ENCODE results near the gene KYNU.
"Not testable (repeated sequence)": the region's sequence is repeated elsewhere in the genome, so short reads cannot be mapped to it uniquely, and the experiment has no call there.

The KYNU gene

DNA sequence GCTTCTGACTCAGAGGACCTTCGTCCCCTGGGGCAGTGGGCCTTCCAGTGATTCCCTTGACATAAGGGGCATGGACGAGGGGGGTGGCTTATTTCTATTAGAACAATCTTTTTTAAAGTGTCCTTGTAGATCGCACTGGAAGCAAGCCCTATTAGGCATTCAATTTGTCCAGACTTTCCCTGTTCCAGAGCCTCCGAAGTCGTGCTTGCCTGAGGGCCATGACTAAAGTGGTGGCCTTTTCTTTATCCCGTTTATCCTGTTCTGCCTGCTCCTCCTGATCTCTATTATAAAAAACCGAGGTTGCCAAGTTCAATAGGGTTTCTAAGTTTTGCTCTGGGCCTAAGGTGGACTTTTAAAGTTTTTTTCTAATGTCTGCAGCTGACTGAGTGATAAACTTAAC is 26.3 kb downstream of the KYNU start:
- DNase-seq (ENCODE audit: low read depth, low spot score), result peak; percentile 34
- H3K27ac ChIP-seq, result peak overlapping the region; percentile 57

DNA sequence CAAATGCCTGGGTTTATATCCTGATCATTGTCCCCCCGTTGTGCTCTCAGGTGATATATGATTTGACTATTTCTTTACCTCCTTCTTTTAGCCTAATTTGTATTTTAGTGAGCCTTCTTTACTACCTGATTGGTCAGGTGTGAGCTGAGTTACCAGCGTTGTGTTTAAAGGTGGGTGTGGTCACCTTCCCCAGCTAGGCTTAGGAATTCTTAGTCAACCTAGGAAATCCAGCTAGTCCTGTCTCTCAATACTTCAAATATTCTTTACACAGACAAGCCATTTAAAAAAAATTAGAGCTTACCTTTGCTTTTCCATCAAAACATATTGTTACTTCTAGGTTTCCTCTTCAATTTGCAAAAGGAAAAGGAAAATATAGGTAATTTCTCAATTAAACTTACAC is 30.2 kb downstream of the KYNU start:
- H3K27ac ChIP-seq, result no peak overlapping the region
- no peak for DNase-seq (ENCODE audit: low read depth, low spot score)

DNA sequence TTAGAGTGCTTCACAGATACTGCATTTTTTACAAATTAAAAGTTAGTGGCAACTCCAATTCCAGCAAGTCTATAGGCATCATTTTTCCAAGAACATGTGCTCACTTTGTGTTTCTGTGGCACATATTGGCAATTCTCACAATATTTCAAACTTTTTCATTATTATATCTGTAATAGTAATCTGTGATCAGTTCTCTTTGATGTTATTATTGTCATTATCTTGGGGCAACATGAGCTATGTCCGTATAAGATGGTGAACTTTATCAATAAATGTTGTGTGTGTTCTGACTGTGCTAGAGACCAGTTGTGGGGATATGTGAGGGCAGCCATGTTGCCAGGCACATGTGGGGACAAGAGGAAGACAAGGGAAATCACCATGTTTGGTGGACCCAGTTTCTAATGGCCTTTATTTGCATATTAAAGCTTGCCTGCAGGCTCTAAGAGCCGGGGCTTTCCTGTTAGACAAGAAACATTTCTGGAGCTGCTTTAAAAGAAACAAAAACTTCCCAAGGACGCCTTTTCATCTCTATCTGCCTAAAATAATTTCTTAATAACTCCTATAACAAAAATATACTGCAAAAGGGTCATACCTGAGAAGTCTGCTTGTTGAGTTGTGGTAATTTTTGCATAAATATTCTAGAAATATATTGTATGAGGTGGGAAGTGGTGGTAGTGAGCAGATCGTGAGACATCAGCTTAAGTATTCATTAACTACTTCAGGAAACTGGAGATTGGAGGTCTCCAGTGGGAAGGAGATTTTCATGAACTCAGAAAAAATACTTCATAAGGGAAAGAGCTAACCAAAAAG is 37.2 kb downstream of the KYNU start:
- DNase-seq (ENCODE audit: low read depth, low spot score), result no peak
- no peak overlapping the region for H3K27ac ChIP-seq

DNA sequence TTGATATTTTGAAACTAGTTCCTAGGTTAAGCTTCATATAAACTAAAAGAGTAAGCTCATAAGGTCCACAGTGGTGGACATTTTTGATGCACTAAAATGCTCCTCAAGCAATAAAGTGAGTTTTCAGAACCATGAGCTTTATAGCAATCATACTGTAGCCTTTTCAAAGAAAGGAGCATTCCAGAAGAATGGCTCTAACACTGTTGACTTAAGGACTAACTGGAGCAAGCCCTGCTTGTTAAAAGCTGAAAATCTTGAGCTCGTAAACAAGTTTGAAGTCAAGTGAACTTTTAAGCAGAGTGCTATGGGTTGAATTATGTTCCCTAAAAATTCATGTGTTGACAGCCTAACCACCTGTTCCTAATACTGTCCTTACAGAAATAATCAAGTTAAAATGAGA is 38.0 kb downstream of the KYNU start:
- DNase-seq (ENCODE audit: low read depth, low spot score), result no peak
- no peak overlapping the region for H3K27ac ChIP-seq

DNA sequence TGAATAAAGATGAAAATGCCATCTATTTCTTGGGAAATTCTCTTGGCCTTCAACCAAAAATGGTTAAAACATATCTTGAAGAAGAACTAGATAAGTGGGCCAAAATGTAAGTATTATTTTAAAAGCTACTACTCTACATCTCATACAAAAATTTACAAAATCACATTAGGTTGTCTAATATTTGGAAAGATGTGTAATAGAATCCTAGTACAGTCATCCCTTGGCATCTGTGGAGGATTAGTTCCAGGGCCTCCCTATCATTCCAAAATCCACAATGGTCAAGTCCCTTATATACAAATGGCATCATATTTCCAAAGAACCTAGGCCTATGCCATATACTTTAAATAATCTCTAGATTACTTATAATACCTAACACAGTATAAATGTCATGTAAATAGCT is 41.2 kb downstream of the KYNU start:
- H3K27ac ChIP-seq, result no peak overlapping the region
- DNase-seq (ENCODE audit: low read depth, low spot score), result no peak

DNA sequence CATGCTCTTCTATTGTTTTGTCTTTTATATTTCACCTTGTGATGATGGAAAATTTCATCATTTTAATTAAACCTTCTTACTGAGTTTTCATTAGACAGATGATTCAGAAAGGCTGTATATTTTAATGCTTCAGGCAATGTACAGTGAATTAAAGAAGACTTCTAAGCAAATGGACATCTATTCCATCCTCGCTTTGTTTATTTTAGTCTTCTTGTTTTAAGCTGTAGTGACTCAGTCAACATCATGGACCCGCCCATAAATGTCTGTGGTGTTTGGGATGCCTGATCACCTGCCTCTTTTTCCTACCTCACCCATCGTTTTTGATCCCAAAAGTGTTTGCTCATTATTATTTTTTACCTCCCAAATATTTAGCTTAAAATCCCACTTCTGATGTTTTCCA is 43.1 kb downstream of the KYNU start:
- no peak overlapping the region for H3K27ac ChIP-seq
- no peak for DNase-seq (ENCODE audit: low read depth, low spot score)

DNA sequence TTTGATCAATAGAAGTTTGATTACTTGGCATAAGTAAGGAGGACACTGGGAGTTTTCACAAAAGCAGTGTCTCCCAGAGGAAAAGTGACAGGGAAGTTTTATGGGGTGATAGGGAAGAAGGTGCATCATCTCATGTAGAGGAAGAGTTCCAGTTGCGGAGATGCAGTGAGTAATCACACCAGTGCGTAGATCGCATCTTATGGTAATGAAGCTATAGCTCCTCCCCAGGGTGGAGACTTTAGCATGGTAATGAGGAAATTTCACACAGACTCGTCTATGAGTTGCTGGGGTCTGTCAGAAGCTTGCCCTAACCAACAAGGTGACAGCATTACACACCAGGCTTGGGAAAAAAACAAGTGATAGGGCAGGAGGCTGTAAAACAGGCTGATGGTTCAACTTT is 49.0 kb downstream of the KYNU start:
- no peak for DNase-seq (ENCODE audit: low read depth, low spot score)
- no peak overlapping the region for H3K27ac ChIP-seq

DNA sequence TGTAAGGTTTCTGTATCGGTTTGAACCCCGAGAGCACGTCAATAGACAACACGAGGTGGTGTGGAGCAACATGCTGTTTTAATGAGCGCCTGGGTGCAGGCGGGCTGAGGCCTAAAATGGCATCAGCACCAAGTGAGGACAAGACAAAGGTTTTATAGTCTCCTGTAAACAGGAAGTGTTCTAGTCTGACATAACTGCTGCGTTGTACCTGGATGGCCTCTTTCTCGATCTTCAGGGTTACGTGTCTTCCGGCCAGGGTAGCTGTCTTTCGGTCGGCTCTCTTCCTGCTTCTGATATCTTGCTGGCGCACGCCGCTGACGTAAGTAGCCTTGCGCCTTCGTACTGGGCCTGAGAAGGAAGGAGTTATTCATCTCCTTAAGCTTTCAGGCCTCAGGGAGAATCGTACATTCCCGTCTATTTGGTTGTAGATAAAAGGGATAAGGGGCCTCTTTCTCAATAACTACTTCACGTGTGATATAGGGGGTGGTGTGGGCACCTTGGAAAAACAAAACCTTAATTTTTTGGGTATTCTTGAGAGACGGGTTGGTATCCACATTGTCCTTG is 53.5 kb downstream of the KYNU start:
- DNase-seq (ENCODE audit: low read depth, low spot score), result no peak
- H3K27ac ChIP-seq, result no peak overlapping the region

DNA sequence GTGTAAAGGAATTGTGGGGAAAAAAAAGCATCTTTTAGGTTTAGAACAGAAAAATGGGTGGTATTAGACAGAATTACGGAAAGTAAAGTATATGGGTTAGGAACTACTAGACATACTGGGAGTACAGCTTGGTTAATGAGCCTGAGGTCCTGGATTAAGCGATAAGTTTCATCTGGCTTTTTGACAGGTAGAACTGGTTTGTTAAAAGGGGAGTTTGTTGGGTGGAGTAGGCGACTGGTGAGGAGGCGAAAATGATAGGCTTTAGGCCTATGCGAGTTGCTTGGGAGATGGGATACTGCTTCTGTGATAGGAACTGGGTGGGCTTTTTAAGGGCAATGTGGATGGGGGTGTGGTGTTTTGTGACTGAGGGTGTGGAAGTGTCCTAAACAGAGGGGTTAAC is 56.5 kb downstream of the KYNU start:
- no peak for DNase-seq (ENCODE audit: low read depth, low spot score)
- H3K27ac ChIP-seq, result no peak overlapping the region

DNA sequence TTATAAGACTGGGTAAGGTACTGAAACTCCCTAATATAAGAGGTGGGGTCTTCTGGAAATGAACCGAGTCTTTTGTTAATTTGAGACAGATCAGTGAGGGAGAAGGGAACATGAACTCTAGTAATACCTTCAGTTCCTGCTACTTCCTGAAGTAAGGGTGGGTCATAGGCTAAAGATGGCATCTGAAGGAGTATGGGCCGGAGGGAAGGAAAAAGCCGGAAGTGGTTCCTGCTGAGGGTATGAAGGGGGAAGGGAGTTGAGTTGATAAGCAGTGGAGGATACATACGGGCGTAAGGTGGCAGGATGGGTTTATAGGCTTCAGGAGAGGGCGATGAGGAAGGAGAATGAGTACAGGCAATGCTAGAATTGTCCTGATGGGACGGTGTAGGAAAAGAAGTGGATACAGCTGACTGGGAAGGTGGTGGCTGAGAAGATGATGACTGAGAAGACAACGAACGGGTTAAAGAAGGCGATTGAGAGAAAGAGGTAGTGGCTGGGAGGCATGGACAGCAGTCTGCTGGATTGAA is 58.2 kb downstream of the KYNU start:
- H3K27ac ChIP-seq, result no peak overlapping the region
- no peak for DNase-seq (ENCODE audit: low read depth, low spot score)

DNA sequence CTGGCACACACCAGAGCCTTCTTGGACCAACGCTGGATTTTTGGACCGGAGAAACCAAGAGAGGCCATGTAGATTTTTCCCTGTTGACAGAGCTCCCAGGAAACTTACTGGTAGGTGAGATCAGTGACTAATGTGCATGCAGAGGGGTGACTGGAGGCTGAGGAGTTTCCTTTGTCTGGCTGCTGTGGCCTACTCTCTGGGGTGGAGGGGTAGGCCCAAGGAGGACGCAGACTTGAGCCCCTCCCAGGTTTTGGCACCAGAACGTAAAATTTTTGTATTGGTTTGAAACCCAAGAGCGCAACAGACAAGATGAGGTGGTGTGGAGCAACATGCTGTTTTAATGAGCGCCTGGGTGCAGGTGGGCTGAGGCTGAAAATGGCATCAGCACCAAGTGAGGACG is 59.2 kb downstream of the KYNU start:
- DNase-seq (ENCODE audit: low read depth, low spot score), result no peak
- no peak overlapping the region for H3K27ac ChIP-seq

DNA sequence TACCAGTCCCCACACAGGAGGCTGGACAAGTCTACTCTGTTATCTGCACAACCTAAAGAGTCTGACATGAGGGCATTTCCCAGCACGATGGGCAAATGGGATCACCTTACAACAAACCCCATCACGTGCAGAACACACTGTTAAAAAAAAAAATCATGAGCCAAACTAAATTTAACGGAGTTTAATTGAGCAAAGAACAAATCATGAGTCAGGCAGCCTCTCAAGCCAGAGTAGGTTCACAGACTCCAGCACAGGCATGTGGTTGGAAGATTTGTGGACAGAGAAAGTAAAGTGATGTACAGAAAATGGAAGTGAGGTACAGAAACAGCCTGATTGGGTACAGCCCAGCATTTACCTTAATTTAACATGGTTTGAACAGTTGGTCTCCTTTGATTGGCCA is 59.9 kb downstream of the KYNU start:
- DNase-seq (ENCODE audit: low read depth, low spot score), result no peak
- no peak overlapping the region for H3K27ac ChIP-seq

DNA sequence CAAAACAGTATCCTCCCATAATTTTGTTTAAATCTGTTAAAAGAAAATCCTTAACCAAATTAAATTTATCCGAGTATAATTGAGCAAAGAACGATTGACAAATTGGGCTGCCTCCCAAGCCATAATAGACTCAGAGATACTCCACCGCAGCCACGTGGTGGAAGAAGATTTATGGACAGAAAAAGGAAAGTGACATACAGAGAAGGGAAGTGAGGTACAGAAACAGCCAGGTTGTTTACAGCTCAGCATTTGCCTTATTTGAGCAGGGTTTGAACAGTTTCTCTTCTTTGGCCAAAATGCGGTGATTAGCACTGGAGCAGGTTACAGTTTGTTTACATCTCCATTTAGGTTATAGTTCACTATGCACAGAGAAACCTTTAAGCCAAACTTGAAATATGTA is 60.8 kb downstream of the KYNU start:
- no peak for DNase-seq (ENCODE audit: low read depth, low spot score)
- H3K27ac ChIP-seq, result no peak overlapping the region

DNA sequence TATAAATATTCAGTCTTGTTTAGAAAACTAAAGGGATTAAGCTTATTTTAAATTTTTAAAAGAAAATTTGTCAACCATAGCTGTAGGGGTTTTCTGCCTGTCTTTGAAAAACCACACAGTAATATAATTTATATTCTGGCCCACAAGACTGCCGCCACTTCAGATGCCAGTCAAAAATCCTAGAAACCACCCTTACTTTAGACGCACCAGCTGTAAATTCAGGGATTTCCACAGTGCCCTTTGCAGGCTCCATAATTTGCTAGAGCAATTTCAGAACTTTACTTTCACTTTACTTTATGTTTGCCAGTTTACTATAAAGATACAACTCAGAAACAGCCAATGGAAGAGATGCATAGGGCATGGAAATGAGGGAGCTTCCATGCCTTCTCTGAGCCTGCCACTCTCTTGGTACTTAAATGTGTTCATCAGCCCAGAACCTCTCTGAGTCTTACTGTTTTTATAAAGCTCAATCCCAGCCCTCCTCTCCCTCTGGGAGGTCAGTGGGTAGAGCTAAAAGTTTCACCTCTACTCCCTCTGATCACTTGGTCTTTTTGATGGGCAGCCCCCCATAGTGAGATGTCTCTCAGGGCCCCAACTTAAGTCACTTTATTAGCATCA is 63.3 kb downstream of the KYNU start:
- no peak overlapping the region for H3K27ac ChIP-seq
- DNase-seq (ENCODE audit: low read depth, low spot score), result no peak

DNA sequence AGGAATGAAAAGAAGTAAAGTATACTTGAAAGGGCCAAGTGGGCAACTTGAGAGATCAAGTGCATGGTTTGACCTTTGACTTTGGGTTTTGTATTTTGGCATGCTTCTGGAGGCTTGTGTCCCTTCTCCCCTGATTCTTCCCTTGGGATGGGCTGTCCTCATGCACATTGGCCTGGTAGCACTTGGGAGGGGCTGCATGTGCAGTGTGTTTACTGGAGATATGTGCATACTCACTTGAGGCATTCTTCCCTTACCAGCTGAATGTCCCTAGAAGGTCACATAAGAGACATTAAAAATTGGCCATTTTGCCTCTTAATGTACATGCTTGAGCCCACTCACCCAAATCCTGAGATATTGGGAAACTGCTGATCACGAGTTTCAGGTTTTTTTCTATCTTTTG is 65.2 kb downstream of the KYNU start:
- H3K27ac ChIP-seq, result no peak overlapping the region
- DNase-seq (ENCODE audit: low read depth, low spot score), result no peak

DNA sequence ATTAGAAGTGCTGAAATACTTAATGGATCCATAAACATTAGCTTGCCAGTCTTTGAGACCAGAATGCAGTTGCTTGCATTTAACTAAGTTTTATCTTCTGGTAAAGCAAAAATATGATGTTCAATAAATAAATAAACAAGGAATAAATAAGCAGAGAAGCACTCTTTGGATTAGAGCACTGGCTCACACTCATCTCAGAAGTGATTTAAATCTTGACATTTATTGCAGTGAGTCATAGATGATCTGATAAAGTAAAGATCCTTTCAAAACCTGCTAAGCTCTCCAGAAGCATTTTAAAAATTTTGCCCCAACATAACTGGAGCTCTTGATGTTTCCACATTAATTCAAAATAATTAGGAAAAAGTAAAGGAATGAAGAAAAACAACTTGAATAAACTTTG is 66.8 kb downstream of the KYNU start:
- peak; percentile 22 for DNase-seq (ENCODE audit: low read depth, low spot score)
- peak overlapping the region; percentile 58 for H3K27ac ChIP-seq

DNA sequence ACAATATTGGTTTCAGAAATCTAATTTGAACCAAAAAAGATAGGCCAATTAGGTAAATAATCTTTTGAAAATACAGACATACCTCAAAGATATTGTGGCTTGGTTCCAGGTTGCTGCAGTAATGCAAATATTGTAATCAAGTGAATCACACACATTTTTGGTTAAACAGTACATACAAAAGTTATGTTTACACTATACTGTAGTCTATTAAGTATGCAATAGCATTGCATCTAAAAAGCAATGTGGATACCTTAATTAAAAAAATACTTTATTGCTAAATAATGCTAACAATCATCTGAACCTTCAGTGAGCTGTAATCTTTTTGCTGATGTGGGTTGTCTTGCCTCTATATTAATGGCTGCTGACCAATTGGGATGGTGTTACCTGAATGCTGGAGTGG is 67.3 kb downstream of the KYNU start:
- H3K27ac ChIP-seq, result peak overlapping the region; percentile 58
- no peak for DNase-seq (ENCODE audit: low read depth, low spot score)

DNA sequence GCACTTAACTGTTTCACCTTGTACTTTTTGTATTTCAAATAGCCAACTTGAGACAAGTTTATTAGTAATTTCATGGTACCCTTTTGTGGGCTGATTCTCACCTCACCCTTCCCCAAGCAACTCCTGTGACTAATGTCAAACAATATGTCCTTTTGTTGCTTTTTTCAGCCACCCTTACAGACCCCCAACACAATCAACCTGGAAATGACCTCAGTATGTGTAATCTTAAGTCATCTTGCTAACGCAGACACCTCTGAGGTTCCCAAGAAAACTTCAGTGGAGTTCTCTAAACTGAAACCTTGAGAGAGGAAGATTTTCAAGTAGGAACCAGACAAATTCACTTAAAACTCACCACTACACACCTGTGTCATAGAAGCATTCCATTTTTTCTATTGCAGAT is 69.5 kb downstream of the KYNU start:
- H3K27ac ChIP-seq, result peak overlapping the region; percentile 64
- no peak for DNase-seq (ENCODE audit: low read depth, low spot score)

DNA sequence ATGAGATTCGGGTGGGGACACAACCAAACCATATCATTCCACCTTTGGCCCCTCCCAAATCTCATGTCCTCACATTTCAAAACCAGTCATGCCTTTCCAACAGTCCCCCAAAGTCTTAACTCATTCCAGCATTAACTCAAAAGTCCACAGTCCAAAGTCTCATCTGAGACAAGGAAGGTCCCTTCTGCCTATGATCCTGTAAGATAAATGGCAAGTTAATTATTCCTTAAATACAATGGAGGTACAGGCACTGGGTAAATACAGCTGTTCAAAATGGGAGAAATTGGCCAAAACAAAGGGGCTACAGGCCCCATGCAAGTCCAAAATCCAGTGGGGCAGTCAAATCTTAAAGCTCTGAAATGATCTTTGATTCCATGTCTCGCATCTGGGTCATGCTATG is 71.3 kb downstream of the KYNU start:
- not testable (repeated sequence) for H3K27ac ChIP-seq; DNase-seq (ENCODE audit: low read depth, low spot score)

DNA sequence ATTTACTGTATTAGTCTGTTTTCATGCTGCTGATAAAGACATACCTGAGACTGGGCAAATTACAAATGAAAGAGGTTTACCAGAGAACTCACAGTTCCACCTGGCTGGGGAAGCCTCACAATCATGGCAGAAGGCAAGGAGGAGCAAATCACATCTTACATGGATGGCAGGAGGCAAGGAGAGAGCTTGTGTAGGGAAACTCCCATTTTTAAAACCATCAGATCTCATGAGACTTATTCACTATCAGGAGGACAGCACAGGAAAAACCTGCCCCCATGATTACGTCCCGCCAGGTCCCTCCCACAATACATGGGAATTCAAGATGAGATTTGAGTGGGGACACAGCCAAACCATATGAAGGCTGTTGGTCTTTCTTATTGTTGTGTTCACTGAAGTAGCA is 72.9 kb downstream of the KYNU start:
- not testable (repeated sequence) for H3K27ac ChIP-seq; DNase-seq (ENCODE audit: low read depth, low spot score)

DNA sequence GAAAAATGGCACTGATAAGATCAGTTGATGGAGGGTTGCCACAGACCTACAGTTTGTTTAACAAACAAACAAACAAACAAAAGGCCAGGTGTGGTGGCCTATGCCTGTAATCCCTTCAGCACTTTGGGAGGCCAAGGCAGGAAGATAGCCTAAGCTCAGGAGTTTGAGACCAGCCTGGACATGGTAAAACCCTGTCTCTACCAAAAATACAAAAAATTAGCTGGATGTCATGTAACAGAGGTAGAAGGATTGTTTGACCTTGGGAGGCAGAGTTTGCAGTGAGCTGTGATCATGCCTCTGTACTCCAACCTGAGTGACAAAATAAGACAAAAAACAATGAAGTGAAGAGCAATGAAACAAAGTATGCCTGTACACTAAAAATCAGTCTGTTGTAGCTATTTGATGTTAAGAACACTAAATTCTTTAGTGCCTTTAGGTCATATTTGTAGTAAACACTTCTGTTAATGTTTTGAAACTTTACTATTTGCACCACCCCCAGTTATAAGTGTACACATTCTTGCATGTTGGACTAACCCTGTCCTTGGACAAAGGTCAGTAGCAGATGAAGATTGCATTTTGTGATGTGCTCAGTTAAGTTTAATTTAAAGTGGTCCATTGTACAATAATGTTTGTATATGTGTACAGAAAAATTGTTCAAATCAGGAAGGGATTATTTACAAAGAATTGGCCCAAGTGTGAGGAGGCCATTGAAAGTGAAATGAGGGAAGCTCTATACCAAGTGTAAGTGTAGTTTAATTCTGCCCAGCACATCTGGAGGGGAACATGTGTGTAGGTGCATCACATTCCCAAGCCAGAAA is 73.9 kb downstream of the KYNU start:
- no peak for DNase-seq (ENCODE audit: low read depth, low spot score)
- H3K27ac ChIP-seq, result no peak overlapping the region

All from epithelial cell of prostate (primary cell).